Dedifferentiated amniotic fluid mesenchymal stem cell (primary cell): Measurements from ENCODE around the gene HSD17B3.
"Not testable (repeated sequence)": the region's sequence is repeated elsewhere in the genome, so short reads cannot be mapped to it uniquely, and the experiment has no call there.

Source experiments
- DNase-seq: peaks from one replicate; pipeline ENCODE4 v3.0.0-alpha.2; 2016; ENCODE audit errors: extremely low spot score

HSD17B3 gene

GRCh38 chr9:96193236-96193755 is 108.7 kb downstream of the HSD17B3 start:
- DNase-seq = no peak

DNA sequence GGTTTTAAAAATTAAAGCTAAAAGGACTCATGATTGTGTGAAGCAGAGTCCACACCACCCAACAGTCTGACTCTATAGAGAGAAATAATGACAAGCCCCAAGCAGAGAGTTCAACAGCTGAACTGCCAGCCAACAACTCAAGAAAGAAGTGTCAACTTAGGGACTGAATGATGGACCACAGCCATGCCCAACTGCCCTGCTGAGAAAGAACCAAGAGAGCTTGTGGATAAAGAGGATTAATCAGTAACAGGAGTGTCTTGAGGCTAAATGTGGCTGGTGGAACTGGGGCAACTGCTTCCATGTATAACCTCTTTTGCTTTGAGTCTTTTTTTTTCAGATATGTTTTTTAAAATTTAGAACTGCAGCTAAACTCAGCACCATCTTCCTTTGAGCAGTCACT is 109.3 kb downstream of the HSD17B3 start:
- DNase-seq = no peak

DNA sequence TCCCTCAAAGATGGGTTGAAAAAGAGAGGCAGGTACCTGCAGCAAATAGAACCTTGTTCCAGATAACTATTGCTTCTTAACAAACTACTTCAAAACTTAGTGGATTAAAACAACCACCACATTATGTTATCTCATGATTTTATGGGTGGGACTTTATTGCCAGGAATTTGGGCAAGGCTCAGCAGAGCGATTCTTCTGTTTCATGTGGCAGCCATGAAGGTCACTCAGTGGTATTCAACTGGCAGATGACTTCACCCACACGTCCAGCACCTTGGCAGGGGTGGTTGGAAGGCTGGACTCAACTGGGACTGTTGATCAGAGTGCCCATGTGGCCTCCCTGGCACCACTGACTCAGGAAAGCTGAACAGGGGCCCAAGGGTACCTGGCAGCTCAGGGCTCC is 112.0 kb downstream of the HSD17B3 start:
- no peak for DNase-seq

DNA sequence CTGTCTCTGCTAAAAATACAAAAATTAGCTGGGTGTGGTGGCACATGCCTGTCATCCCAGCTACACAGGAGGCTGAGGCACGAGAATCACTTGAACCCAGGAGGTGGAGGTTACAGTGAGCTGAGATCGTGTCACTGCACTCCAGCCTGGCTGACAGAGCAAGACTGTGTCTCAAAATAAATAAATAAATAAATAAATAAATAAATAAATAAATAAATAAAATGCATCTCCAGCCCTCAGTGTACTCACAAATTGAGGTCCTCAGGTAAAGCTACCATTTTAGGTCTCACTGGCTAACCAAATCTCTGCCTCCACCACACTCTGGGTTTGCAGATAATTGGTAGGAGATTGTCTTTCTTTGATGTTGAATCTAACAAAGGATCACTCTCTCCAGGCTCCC is 112.4 kb downstream of the HSD17B3 start:
- not testable (repeated sequence) for DNase-seq

DNA sequence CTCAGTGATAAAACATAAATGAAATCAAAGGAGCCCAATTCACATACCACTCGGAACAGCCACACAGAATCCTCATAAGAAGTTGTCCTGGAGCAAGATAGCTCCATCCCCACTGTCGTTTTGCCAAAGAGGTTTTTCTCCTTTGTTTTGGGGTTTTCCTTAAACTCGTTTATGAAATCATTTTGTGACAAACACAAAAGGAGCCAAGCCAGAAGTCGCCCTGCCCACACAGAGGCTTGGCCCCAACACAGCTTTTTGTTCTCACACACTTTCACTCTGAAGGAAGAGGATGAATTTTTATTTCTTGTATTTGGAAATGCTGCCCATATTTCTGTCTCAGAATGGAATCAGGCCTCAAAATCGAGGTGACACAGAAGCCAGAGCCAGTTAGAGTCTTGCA is 113.4 kb downstream of the HSD17B3 start:
- no peak for DNase-seq

GRCh38 chr9:96187151-96187555 is 114.8 kb downstream of the HSD17B3 start:
- no peak for DNase-seq

DNA sequence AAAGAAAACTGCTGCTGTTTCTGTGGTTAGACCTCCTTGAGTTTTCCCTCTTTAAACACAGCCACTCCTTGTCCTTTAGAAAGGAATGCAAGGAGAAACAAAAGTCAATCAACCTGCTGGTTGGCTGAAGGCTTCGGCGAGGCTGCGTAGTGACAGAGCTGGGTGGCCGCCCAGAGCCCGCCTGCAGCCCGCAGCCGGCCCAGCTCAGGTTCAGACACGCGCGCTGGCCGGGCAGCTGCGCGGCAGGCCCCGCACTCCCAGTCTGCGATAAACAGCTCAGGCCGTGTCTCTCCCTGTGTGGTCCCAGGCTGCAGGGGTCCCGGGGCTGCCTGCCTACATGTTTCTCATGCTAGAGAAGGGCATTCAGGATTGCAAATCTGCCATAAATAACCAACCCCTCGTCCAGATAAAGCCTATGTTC is 115.4 kb downstream of the HSD17B3 start:
- DNase-seq = no peak

- DNase-seq = no peak
These were observed 116.3 kb downstream of the HSD17B3 start for GRCh38 chr9:96185518-96186156.
